Keratinocyte (primary cell): Measurements from ENCODE around the gene MICAL3.

Source experiments
- EZH2 ChIP-seq: IDR thresholded peaks from one replicate; pipeline ENCODE4 v1.6.1; 2012; ENCODE audit warnings: inconsistent platforms, mild to moderate bottlenecking, low read length, moderate library complexity
- TF ChIP-seq, protein P1 (sequence below), 3 experiments: IDR thresholded peaks in 1 of 3; conservative IDR thresholded peaks in 1 of 3; optimal IDR thresholded peaks in 1 of 3; 2 replicates in 2 of 3; 3 replicates in 1 of 3; pipeline versions ENCODE3 to v1.5.1; 2011; ENCODE audit warnings: low read length in 3 of 3, mild to moderate bottlenecking in 3 of 3, moderate library complexity in 2 of 3, control low read depth in 1 of 3, inconsistent platforms in 1 of 3; ENCODE audit not compliant: insufficient read depth in 2 of 3; ENCODE audit errors: extremely low read depth in 1 of 3

DNA sequence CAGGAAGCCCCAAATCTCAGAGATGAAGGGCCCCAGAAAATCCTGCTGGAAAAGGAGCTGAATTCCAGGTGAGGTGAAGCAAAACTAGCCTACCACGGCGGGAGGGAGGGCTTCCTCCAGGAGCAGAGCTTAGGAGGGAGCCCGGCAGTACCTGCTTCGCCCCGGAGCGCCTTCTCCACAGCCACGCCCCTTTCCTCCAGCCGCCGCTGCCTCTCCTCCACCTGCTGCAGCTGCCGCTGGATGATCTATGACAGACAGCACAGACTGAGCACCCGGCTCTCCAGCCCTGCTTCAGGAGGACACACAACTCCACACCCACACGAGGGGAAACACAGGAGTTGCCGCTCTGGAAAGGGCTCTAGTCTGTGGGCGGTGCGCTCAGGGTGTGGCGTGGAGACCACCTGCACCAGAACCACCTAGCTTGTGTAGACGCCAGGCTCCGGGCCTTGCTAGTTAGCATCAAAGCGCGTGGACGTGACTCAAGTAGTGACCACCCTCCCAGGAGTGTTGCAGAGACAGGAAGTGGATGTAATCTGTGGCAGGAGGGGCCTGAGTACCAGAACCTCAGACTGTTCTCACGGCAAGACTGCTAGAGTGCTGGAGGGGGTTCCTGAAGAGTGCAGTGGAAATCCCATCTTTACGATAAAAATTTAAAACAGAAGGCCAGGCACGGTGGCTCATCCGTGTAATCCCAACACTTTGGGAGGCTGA is 215.5 kb downstream of the MICAL3 start:
- TF ChIP-seq EZH2 = no peak
- TF ChIP-seq, protein P1, sequence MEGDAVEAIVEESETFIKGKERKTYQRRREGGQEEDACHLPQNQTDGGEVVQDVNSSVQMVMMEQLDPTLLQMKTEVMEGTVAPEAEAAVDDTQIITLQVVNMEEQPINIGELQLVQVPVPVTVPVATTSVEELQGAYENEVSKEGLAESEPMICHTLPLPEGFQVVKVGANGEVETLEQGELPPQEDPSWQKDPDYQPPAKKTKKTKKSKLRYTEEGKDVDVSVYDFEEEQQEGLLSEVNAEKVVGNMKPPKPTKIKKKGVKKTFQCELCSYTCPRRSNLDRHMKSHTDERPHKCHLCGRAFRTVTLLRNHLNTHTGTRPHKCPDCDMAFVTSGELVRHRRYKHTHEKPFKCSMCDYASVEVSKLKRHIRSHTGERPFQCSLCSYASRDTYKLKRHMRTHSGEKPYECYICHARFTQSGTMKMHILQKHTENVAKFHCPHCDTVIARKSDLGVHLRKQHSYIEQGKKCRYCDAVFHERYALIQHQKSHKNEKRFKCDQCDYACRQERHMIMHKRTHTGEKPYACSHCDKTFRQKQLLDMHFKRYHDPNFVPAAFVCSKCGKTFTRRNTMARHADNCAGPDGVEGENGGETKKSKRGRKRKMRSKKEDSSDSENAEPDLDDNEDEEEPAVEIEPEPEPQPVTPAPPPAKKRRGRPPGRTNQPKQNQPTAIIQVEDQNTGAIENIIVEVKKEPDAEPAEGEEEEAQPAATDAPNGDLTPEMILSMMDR (optimal IDR thresholded peaks at IDR 0.05 in 1 of 3, IDR thresholded peaks at IDR 0.05 in 1 of 3, conservative IDR thresholded peaks at IDR 0.05 in 1 of 3; ENCODE audit: extremely low read depth in 1 of 3, insufficient read depth in 2 of 3, low read length in 3 of 3) = no peak
